ENCODE data around the gene CFAP20.
"Not testable (repeated sequence)": the region's sequence is repeated elsewhere in the genome, so short reads cannot be mapped to it uniquely, and the experiment has no call there.

Gene CFAP20

DNA sequence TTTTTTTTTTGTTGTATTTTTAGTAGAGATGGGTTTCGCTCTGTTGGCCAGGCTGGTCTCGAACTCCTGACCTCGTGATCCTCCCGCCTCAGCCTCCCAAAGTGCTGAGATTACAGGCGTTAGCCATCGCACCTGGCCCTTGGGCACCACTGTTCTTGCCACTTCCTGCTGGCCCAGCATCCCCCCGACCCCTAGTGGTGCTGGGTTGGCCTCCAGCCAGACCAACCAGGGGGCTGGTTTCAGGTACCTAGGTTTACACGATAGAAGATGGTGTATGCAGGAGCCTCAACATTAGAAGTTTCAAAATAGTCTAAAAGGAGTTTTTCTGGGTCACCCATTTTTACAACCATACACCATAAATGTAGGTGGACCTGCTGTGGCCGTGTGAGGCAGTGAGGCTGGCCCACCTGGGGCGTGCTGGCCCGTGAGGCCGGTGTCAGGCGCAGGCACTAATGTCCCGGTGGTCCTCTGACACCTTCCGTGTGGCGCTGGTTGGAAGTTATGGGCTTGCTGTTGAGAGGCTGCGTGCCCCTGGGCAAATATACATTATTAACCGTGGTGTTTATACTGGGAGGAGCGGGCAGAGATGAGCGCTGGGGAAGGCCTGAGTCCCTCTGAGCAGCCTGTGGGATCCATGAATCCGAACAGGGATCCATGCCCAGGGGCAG is 43.5 kb downstream of the CFAP20 start:
- Histone ChIP-seq H3K4me1 (ENCODE audit: insufficient read depth, low read length) (peaks cover 2% of the 10 kb centered on the region), H3K27me3 (ENCODE audit: insufficient read depth, low read length) (no peaks in the 10 kb centered on the region), H3K4me3 (ENCODE audit: low read length) (no peak overlapping the region), H3K9me3 (ENCODE audit: low read length) (no peaks in the 10 kb centered on the region), H3K36me3 (ENCODE audit: insufficient read depth, low read length) (no peaks in the 10 kb centered on the region), H2AFZ (ENCODE audit: low read depth, low read length) (no peak overlapping the region)

DNA sequence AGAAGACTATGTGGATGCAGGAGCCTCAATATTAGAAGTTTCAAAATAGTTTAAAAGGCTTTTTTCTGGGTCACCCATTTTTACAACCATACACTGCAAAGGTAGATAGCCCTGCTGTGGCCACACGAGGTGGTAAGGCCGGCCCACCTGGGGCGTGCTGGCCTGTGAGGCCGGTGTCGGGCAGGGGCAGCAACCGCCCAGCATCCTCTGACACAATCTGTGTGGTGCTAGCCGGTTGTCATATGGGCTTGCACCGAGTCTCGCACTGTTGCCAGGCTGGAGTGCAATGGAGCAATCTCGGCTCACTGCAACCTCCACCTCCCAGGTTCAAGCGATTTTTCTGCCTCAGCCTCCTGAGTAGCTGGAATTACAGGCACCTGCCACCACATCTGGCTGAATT is 44.0 kb downstream of the CFAP20 start:
- Histone ChIP-seq H3K4me3 (ENCODE audit: low read length) (no peak overlapping the region), H3K9me3 (ENCODE audit: low read length) (no peaks in the 10 kb centered on the region), H3K27me3 (ENCODE audit: insufficient read depth, low read length) (no peaks in the 10 kb centered on the region), H3K36me3 (ENCODE audit: insufficient read depth, low read length) (no peaks in the 10 kb centered on the region), H3K4me1 (ENCODE audit: insufficient read depth, low read length) (peaks cover 2% of the 10 kb centered on the region), H2AFZ (ENCODE audit: low read depth, low read length) (no peak overlapping the region)

GRCh38 chr16:58084635-58085034 is 44.5 kb downstream of the CFAP20 start:
- Histone ChIP-seq H3K4me3 (ENCODE audit: low read length) (no peak overlapping the region), H3K36me3 (ENCODE audit: insufficient read depth, low read length) (no peaks in the 10 kb centered on the region), H3K27me3 (ENCODE audit: insufficient read depth, low read length) (no peaks in the 10 kb centered on the region), H3K9me3 (ENCODE audit: low read length) (no peaks in the 10 kb centered on the region), H2AFZ (ENCODE audit: low read depth, low read length) (no peak overlapping the region), H3K4me1 (ENCODE audit: insufficient read depth, low read length) (peaks cover 2% of the 10 kb centered on the region)

DNA sequence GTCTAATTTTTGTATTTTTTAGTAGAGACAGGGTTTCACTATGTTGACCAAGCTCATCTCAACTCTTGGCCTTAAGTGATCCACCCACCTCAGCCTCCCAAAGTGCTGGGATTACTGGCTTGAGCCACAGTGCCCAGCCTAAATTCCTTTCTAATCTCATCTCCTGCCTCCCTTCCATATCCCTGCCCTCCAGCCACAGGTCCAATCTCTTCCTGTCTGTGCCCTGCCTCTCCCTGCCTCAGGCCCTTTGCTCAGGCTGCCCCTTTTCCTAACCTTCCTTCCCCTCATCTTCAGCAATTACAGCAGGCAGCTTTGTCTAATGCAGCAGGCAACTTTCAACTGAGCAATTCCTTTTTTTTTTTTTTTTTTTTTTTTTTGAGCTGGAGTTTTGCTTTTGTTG is 46.8 kb downstream of the CFAP20 start:
- H3K9me3 ChIP-seq (ENCODE audit: low read length), result peaks cover 2% of the 10 kb centered on the region
- H3K4me3 ChIP-seq (ENCODE audit: low read length), result no peak overlapping the region

DNA sequence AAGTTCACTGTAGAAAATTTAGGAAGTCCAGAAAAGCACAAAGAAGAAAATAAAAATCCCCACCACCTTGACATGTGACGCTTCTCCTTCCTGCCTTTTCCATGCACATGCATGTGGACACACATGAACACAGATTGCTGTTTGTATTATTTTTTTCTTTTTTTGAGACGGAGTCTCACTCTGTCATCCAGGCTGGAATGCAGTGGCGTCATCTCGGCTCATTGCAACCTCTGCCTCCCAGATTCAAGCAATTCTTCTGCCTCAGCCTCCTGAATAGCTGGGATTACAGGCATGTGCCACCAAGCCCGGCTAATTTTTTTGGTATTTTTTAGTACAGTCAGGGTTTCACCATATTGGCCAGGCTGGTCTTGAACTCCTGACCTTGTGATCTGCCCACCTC is 48.5 kb downstream of the CFAP20 start:
- not testable (repeated sequence) for H3K9me3 ChIP-seq (ENCODE audit: low read length); H3K4me3 ChIP-seq (ENCODE audit: low read length); H2AFZ ChIP-seq (ENCODE audit: low read depth, low read length); H3K27me3 ChIP-seq (ENCODE audit: insufficient read depth, low read length); H3K4me1 ChIP-seq (ENCODE audit: insufficient read depth, low read length); H3K36me3 ChIP-seq (ENCODE audit: insufficient read depth, low read length)

More for the DNA sequence above, 46.8 kb downstream of the CFAP20 start:
- Histone ChIP-seq H3K27me3 (ENCODE audit: insufficient read depth, low read length) (no peaks in the 10 kb centered on the region), H3K4me1 (ENCODE audit: insufficient read depth, low read length) (no peaks in the 10 kb centered on the region), H3K36me3 (ENCODE audit: insufficient read depth, low read length) (no peaks in the 10 kb centered on the region), H2AFZ (ENCODE audit: low read depth, low read length) (no peak overlapping the region)

- Histone ChIP-seq H3K4me1 (ENCODE audit: insufficient read depth, low read length) (no peaks in the 10 kb centered on the region), H2AFZ (ENCODE audit: low read depth, low read length) (no peak overlapping the region), H3K9me3 (ENCODE audit: low read length) (peaks cover 4% of the 10 kb centered on the region), H3K4me3 (ENCODE audit: low read length) (no peak overlapping the region), H3K36me3 (ENCODE audit: insufficient read depth, low read length) (no peaks in the 10 kb centered on the region), H3K27me3 (ENCODE audit: insufficient read depth, low read length) (no peaks in the 10 kb centered on the region)
Observed at GRCh38 chr16:58077796-58078195, 51.4 kb downstream of the CFAP20 start.

DNA sequence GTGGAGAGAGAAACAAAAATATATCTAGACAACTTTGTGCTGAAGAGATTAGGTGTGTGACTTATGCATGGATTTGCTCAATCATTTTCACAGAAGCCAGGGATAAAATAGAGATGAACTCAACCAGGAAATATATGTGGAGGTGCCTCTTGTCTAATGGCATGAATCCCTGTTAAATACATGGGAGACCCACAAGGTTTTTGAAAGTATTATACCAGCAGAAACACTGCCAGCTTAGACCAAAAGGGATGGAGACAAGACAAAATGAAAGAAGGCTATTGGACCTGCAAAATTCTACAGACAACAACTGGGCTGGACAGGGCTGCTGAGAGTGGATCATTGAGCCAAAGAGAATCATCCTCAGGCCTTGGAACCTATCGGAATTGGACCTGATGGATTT is 52.7 kb downstream of the CFAP20 start:
- H3K4me3 ChIP-seq (ENCODE audit: low read length), result no peak overlapping the region
- no peaks in the 10 kb centered on the region for H3K36me3 ChIP-seq (ENCODE audit: insufficient read depth, low read length)
- H3K9me3 ChIP-seq (ENCODE audit: low read length), result peaks cover 4% of the 10 kb centered on the region
- no peaks in the 10 kb centered on the region for H3K27me3 ChIP-seq (ENCODE audit: insufficient read depth, low read length)
- no peak overlapping the region for H2AFZ ChIP-seq (ENCODE audit: low read depth, low read length)
- no peaks in the 10 kb centered on the region for H3K4me1 ChIP-seq (ENCODE audit: insufficient read depth, low read length)

GRCh38 chr16:58074657-58075056 is 54.5 kb downstream of the CFAP20 start:
- H3K9me3 ChIP-seq (ENCODE audit: low read length), result peaks cover 4% of the 10 kb centered on the region
- no peaks in the 10 kb centered on the region for H3K4me1 ChIP-seq (ENCODE audit: insufficient read depth, low read length)
- H3K27me3 ChIP-seq (ENCODE audit: insufficient read depth, low read length), result no peaks in the 10 kb centered on the region
- H3K4me3 ChIP-seq (ENCODE audit: low read length), result no peak overlapping the region
- no peak overlapping the region for H2AFZ ChIP-seq (ENCODE audit: low read depth, low read length)
- no peaks in the 10 kb centered on the region for H3K36me3 ChIP-seq (ENCODE audit: insufficient read depth, low read length)

DNA sequence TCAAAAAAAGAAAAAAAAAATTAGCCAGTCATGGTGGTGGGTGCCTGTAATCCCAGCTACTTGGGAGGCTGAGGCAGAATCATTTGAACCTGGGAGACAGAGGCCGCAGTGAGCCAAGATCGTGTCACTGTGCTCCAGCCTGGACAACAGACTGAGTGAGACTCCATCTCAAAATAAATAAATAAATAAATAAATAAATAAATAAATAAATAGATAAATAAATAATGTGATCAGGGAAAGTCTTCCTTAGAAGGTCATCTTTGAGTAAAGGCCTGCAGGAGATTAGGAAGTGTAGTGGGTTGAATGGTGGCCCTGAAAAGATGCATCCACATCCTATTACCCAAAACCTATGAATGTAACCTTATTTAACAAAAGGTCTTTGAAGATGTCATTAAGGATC is 56.1 kb downstream of the CFAP20 start:
- H3K4me3 ChIP-seq (ENCODE audit: low read length); H3K36me3 ChIP-seq (ENCODE audit: insufficient read depth, low read length); H3K9me3 ChIP-seq (ENCODE audit: low read length); H3K27me3 ChIP-seq (ENCODE audit: insufficient read depth, low read length); H2AFZ ChIP-seq (ENCODE audit: low read depth, low read length); H3K4me1 ChIP-seq (ENCODE audit: insufficient read depth, low read length): not testable (repeated sequence)

DNA sequence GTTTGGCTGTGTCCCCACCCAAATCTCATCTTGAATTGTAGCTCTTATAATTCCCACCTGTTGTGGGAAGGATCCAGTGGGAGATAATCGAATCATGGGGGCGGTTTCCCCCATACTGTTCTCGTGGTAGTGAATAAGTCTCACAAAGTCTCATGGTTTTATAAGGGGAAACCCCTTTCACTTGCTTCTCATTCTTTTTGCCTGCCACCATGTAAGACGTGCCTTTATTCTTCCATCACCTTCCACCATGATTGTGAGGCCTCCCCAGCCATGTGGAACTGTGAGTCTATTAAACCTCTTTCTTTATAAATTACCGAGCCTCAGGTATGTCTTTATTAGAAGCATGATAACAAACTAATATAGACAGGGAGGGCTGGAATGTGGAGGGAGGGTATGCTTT is 57.0 kb downstream of the CFAP20 start:
- H3K36me3 ChIP-seq (ENCODE audit: insufficient read depth, low read length); H3K9me3 ChIP-seq (ENCODE audit: low read length); H3K4me1 ChIP-seq (ENCODE audit: insufficient read depth, low read length); H3K27me3 ChIP-seq (ENCODE audit: insufficient read depth, low read length); H3K4me3 ChIP-seq (ENCODE audit: low read length); H2AFZ ChIP-seq (ENCODE audit: low read depth, low read length): not testable (repeated sequence)

- Histone ChIP-seq H2AFZ (ENCODE audit: low read depth, low read length) (no peak overlapping the region), H3K4me3 (ENCODE audit: low read length) (no peak overlapping the region), H3K36me3 (ENCODE audit: insufficient read depth, low read length) (no peaks in the 10 kb centered on the region), H3K9me3 (ENCODE audit: low read length) (peaks cover 2% of the 10 kb centered on the region), H3K4me1 (ENCODE audit: insufficient read depth, low read length) (no peaks in the 10 kb centered on the region), H3K27me3 (ENCODE audit: insufficient read depth, low read length) (no peaks in the 10 kb centered on the region)
Observed at GRCh38 chr16:58070585-58070984, 58.6 kb downstream of the CFAP20 start.
